Endothelial cell of umbilical vein (primary cell): ENCODE data around the gene FAM3B. TPM values are rescaled to one million over a fixed set of nuclear protein-coding genes. Genes with fewer than 3 reads are reported as not detected.

ENCODE experiments used
- BruUV-seq: library from RNA; stranded (reverse); fragments of 400-500 nt; replicated peaks from 2 replicates; lab custom pipeline; 2021; lab: Mats Ljungman, UMichigan
- CTCF ChIA-PET: fragments of 300-600, 350-600 bp; sonication (Branson Sonifier 250); formaldehyde crosslinking; loops from one replicate; lab custom pipeline; 2021; ENCODE audit warnings: antibody characterized with exemption, inconsistent platforms; lab: Charles Lee
- POLR2A ChIA-PET: fragments of 300-600, 350-600 bp; sonication (Branson Sonifier 250); formaldehyde crosslinking; loops from one replicate; lab custom pipeline; 2021; ENCODE audit warnings: antibody characterized with exemption, inconsistent platforms; lab: Charles Lee
- DNase-seq: peaks from one replicate; pipeline ENCODE4 v3.0.0-alpha.2; 2011; ENCODE audit warnings: low read depth, low spot score
- FAIRE-seq: peaks from 2 replicates; lab custom pipeline; 2011; peaks lifted over from hg19 to GRCh38; lab: Jason Lieb, UNC
- H2AFZ ChIP-seq: 2 replicates; pipeline ENCODE4 v1.6.0; 2012; ENCODE audit warnings: low read depth, low read length, control low read depth, inconsistent platforms
- H3K27ac ChIP-seq: 2 replicates; pipeline ENCODE4 v1.5.1; 2011; ENCODE audit warnings: low read depth, mild to moderate bottlenecking, control low read depth, low read length, moderate library complexity; ENCODE audit not compliant: insufficient read depth
- H3K27me3 ChIP-seq, 2 experiments: 2 replicates each; pipeline versions ENCODE4 v1.6.0 to v1.6.1; 2011; ENCODE audit warnings: low read length in 2 of 2, mixed read lengths in 1 of 2; ENCODE audit not compliant: control insufficient read depth in 2 of 2, insufficient read depth in 2 of 2
- H3K36me3 ChIP-seq, 2 experiments: 2 replicates in 1 of 2; 3 replicates in 1 of 2; pipeline ENCODE4 v1.5.1; 2011; ENCODE audit warnings: low read length in 2 of 2, mild to moderate bottlenecking in 1 of 2, moderate library complexity in 1 of 2; ENCODE audit not compliant: control insufficient read depth in 2 of 2, insufficient read depth in 2 of 2; ENCODE audit errors: extremely low read depth in 1 of 2
- H3K4me1 ChIP-seq: 3 replicates; pipeline ENCODE4 v1.5.1; 2011; ENCODE audit warnings: mild to moderate bottlenecking, low read length; ENCODE audit not compliant: control insufficient read depth, insufficient read depth; ENCODE audit errors: extremely low read depth
- H3K4me2 ChIP-seq: 2 replicates; pipeline ENCODE4 v1.6.1; 2011; ENCODE audit warnings: low read length, control low read depth, mixed read lengths; ENCODE audit not compliant: insufficient read depth
- H3K4me3 ChIP-seq, 3 experiments: fragments of 200-600 bp in 1 of 3; sonication (generic), shearing (Covaris generic) in 1 of 3; replicated peaks in 1 of 3; 2 replicates each; pipeline ENCODE4 v1.5.1; 2011 to 2016; ENCODE audit warnings: control low read depth in 3 of 3, low read length in 3 of 3, mild to moderate bottlenecking in 2 of 3, inconsistent platforms in 1 of 3, low read depth in 1 of 3, moderate library complexity in 1 of 3; ENCODE audit not compliant: insufficient read depth in 1 of 3
- H3K79me2 ChIP-seq: 2 replicates; pipeline ENCODE4 v1.6.0; 2012; ENCODE audit warnings: low read length, inconsistent platforms; ENCODE audit not compliant: control insufficient read depth, insufficient read depth
- H3K9ac ChIP-seq: replicated peaks from 2 replicates; pipeline ENCODE3; 2011; ENCODE audit warnings: low read length, control low read depth; ENCODE audit not compliant: insufficient read depth; ENCODE audit errors: extremely low read depth
- H3K9me1 ChIP-seq: replicated peaks from 3 replicates; pipeline ENCODE4 v1.6.0; 2011; ENCODE audit warnings: mild to moderate bottlenecking, low read length; ENCODE audit not compliant: control insufficient read depth, insufficient read depth; ENCODE audit errors: extremely low read depth
- H3K9me3 ChIP-seq: replicated peaks from 2 replicates; pipeline ENCODE4 v1.5.1; 2012; ENCODE audit warnings: low read length, inconsistent platforms; ENCODE audit not compliant: control insufficient read depth, insufficient read depth
- H4K20me1 ChIP-seq: replicated peaks from 2 replicates; pipeline ENCODE3; 2011; ENCODE audit warnings: mild to moderate bottlenecking, low read length; ENCODE audit not compliant: control insufficient read depth, insufficient read depth; ENCODE audit errors: extremely low read depth
- EZH2 ChIP-seq: IDR thresholded peaks from 2 replicates; pipeline ENCODE4 v1.6.1; 2012; ENCODE audit warnings: borderline replicate concordance, low read depth, mild to moderate bottlenecking, moderate library complexity, low read length, inconsistent platforms; ENCODE audit not compliant: severe bottlenecking
- FOS ChIP-seq: IDR thresholded peaks from 2 replicates; pipeline ENCODE4 v1.6.1; 2011; ENCODE audit warnings: mild to moderate bottlenecking, low read length, moderate library complexity, borderline replicate concordance; ENCODE audit not compliant: insufficient read depth
- GATA2 ChIP-seq: IDR thresholded peaks from 2 replicates; pipeline ENCODE4 v1.7.0; 2011; ENCODE audit warnings: low read depth, mild to moderate bottlenecking, moderate library complexity, mixed read lengths, low read length; ENCODE audit not compliant: insufficient read length, insufficient read depth
- JUN ChIP-seq: IDR thresholded peaks from 2 replicates; pipeline ENCODE4 v1.6.1; 2011; ENCODE audit warnings: borderline replicate concordance, low read depth; ENCODE audit not compliant: insufficient read length, insufficient read depth
- MYC ChIP-seq: IDR thresholded peaks from one replicate; pipeline ENCODE4 v1.6.1; 2011; ENCODE audit warnings: mild to moderate bottlenecking, low read depth, low read length
- POLR2A ChIP-seq: IDR thresholded peaks from 2 replicates; pipeline ENCODE4 v1.6.1; 2012; ENCODE audit warnings: low read depth, mild to moderate bottlenecking, control low read depth, low read length
- POLR2AphosphoS5 ChIP-seq: IDR thresholded peaks from 2 replicates; pipeline ENCODE4 v1.6.1; 2012; ENCODE audit warnings: low read depth, mild to moderate bottlenecking, control low read depth, low read length, moderate library complexity; ENCODE audit not compliant: insufficient read depth
- dilution Hi-C: fragments of 300-500 bp; cut with MboI; formaldehyde crosslinking; loops from one replicate; pipeline ENCODE4 v1.15.0; 2019; ENCODE audit warnings: low sequenced_read_pairs; ENCODE audit not compliant: extremely low pct_ligation_motif_present
- intact Hi-C: fragments of 100-400 bp; cut with micrococcal nuclease; formaldehyde crosslinking; loops from one replicate; pipeline ENCODE4 v1.10.0; 2022
- polyA plus RNA-seq, 4 experiments: library from polyadenylated mRNA; depleted of rRNA in 3 of 4; stranded (reverse) in 3 of 4; unstranded in 1 of 4; fragments of >200 nt; gene quantifications; 2 replicates each; pipeline versions ENCODE4 v1.2.1 to v1.2.3, GENCODE V29; 2011 to 2012; ENCODE audit warnings: missing spikeins in 1 of 4
- total RNA-seq: library from RNA; stranded (reverse); gene quantifications from 2 replicates; pipeline ENCODE4 v1.2.3, GENCODE V29; 2021
- TF ChIP-seq, protein P1 (sequence below), 2 donors: IDR thresholded peaks; 1 replicate in 1 of 2; 2 replicates in 1 of 2; pipeline ENCODE4 v1.5.1; 2011; ENCODE audit warnings: low read length in 2 of 2, mild to moderate bottlenecking in 2 of 2, moderate library complexity in 2 of 2, control low read depth in 1 of 2, inconsistent platforms in 1 of 2, low read depth in 1 of 2; ENCODE audit not compliant: insufficient read depth in 1 of 2; ENCODE audit errors: extremely low read depth in 1 of 2
- TF ChIP-seq, protein P2 (sequence below): IDR thresholded peaks from 2 replicates; pipeline ENCODE4 v1.6.1; 2011; ENCODE audit not compliant: insufficient read depth, insufficient read length

FAM3B gene
- total and polyA plus RNA-seq, 2 donors (not counting 3 experiments of a cell fraction or from before 2014, with no cell fraction given), result not detected

DNA sequence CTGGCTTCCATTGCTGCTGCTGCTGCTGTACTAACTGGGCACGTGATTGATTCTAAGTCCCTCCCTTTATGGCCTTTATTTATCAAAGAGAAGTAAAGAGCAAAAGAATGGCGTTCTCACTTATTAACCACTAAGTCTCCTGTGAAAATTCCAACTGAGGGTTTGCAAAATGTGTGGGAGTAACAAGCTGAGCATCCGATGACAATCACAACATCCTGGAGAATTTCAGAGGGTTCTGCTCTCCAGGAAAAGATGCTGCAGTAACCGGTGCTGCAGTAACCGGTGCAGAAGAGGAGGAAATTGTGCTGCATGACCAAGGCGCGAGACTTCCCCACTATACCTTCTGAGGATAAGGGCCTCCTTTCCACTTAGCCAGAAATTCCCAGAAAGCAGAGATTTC, 32.5 kb downstream of the FAM3B start:
- DNase-seq, result no peak
- no peaks in the 10 kb centered on the region for H3K9me1 ChIP-seq
- no peaks in the 10 kb centered on the region for H3K79me2 ChIP-seq
- BruUV-seq, result no TSS peak
- H3K27me3 ChIP-seq, result peaks cover 0 to 3% of the 10 kb centered on the region in 2 experiments
- H3K36me3 ChIP-seq, result no peaks in the 10 kb centered on the region
- no peak overlapping the region for H3K4me3 ChIP-seq
- no peaks in the 10 kb centered on the region for H3K9me3 ChIP-seq
- H3K4me2 ChIP-seq, result no peak overlapping the region
- FAIRE-seq, result no peak
- ChIA-PET POLR2A (no interaction called here), CTCF (no interaction called here)
- H4K20me1 ChIP-seq, result no peaks in the 10 kb centered on the region
- dilution Hi-C loops (no loop called here), intact Hi-C loops (no loop called here)
- TF ChIP-seq GATA2 (no peak), FOS (no peak), POLR2A (no peak), JUN (no peak), MYC (no peak), POLR2AphosphoS5 (no peak), EZH2 (no peak)
- TF ChIP-seq, protein P1, sequence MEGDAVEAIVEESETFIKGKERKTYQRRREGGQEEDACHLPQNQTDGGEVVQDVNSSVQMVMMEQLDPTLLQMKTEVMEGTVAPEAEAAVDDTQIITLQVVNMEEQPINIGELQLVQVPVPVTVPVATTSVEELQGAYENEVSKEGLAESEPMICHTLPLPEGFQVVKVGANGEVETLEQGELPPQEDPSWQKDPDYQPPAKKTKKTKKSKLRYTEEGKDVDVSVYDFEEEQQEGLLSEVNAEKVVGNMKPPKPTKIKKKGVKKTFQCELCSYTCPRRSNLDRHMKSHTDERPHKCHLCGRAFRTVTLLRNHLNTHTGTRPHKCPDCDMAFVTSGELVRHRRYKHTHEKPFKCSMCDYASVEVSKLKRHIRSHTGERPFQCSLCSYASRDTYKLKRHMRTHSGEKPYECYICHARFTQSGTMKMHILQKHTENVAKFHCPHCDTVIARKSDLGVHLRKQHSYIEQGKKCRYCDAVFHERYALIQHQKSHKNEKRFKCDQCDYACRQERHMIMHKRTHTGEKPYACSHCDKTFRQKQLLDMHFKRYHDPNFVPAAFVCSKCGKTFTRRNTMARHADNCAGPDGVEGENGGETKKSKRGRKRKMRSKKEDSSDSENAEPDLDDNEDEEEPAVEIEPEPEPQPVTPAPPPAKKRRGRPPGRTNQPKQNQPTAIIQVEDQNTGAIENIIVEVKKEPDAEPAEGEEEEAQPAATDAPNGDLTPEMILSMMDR (IDR thresholded peaks at IDR 0.05; ENCODE audit: extremely low read depth in 1 of 2, insufficient read depth in 1 of 2, low read depth in 1 of 2, low read length in 2 of 2), result no peak
- TF ChIP-seq, protein P2, sequence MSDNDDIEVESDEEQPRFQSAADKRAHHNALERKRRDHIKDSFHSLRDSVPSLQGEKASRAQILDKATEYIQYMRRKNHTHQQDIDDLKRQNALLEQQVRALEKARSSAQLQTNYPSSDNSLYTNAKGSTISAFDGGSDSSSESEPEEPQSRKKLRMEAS, result no peak
- H3K4me1 ChIP-seq, result no peaks in the 10 kb centered on the region
- no peak overlapping the region for H3K27ac ChIP-seq
- H3K9ac ChIP-seq, result no peak overlapping the region
- no peak overlapping the region for H2AFZ ChIP-seq
